ENCODE results near the gene GPLD1. TPM values are rescaled to one million over a fixed set of nuclear protein-coding genes. Genes with fewer than 3 reads are reported as not detected.

GPLD1 gene
- total and polyA plus RNA-seq, 4 donors: 0.45 to 3.8 (median 1.7) TPM

- no peak for DNase-seq
- Histone ChIP-seq H3K36me3 (ENCODE audit: control insufficient read depth in 4 of 4, insufficient read depth in 4 of 4, low read length in 4 of 4) (no peaks in the 10 kb centered on the region), H3K9me3 (ENCODE audit: control insufficient read depth in 4 of 4, insufficient read depth in 3 of 4, low read length in 3 of 4) (no peaks in the 10 kb centered on the region), H3K4me3 (no peak overlapping the region), H3K4me1 (ENCODE audit: control insufficient read depth in 5 of 5, insufficient read depth in 5 of 5, low read length in 5 of 5) (no peaks in the 10 kb centered on the region), H3K27me3 (ENCODE audit: control insufficient read depth in 3 of 3, insufficient read depth in 3 of 3, low read length in 2 of 3) (no peaks in the 10 kb centered on the region), H3K9ac (ENCODE audit: insufficient read depth in 1 of 2, low read length in 2 of 2) (no peak overlapping the region), H3K27ac (ENCODE audit: low read depth in 1 of 2, low read length in 1 of 2) (no peak overlapping the region)
- TF ChIP-seq CTCF (IDR thresholded peaks at IDR 0.05; ENCODE audit: control extremely low read depth, extremely low read depth): no peak
- 90 to 100% methylated on average over 1 of the region's 1 CpG for WGBS, 2 donors
- no peak for ATAC-seq (ENCODE audit: insufficient read depth, low FRiP score)
Observed at GRCh38 chr6:24382220-24382540, 107.2 kb downstream of the GPLD1 start.

- DNase-seq: no peak
- no peak overlapping the region for H3K9ac ChIP-seq (ENCODE audit: insufficient read depth in 1 of 2, low read length in 2 of 2)
- H3K36me3 ChIP-seq (ENCODE audit: control insufficient read depth in 4 of 4, insufficient read depth in 4 of 4, low read length in 4 of 4): no peaks in the 10 kb centered on the region
- no peaks in the 10 kb centered on the region for H3K9me3 ChIP-seq (ENCODE audit: control insufficient read depth in 4 of 4, insufficient read depth in 3 of 4, low read length in 3 of 4)
- no peak overlapping the region for H3K4me3 ChIP-seq
- no peaks in the 10 kb centered on the region for H3K27me3 ChIP-seq (ENCODE audit: control insufficient read depth in 3 of 3, insufficient read depth in 3 of 3, low read length in 2 of 3)
- no peak for ATAC-seq (ENCODE audit: insufficient read depth, low FRiP score)
- no peak overlapping the region for H3K27ac ChIP-seq (ENCODE audit: low read depth in 1 of 2, low read length in 1 of 2)
- WGBS, 2 donors: 97% methylated on average over 4 of the region's 4 CpGs
- H3K4me1 ChIP-seq (ENCODE audit: control insufficient read depth in 5 of 5, insufficient read depth in 5 of 5, low read length in 5 of 5): no peaks in the 10 kb centered on the region
- no peak for TF ChIP-seq CTCF (IDR thresholded peaks at IDR 0.05; ENCODE audit: control extremely low read depth, extremely low read depth)
Observed at GRCh38 chr6:24381476-24382219, 107.7 kb downstream of the GPLD1 start.

GRCh38 chr6:24378473-24379097 is 110.8 kb downstream of the GPLD1 start:
- no peaks in the 10 kb centered on the region for H3K4me1 ChIP-seq (ENCODE audit: control insufficient read depth in 5 of 5, insufficient read depth in 5 of 5, low read length in 5 of 5)
- H3K27ac ChIP-seq (ENCODE audit: low read depth in 1 of 2, low read length in 1 of 2): no peak overlapping the region
- no peak overlapping the region for H3K9ac ChIP-seq (ENCODE audit: insufficient read depth in 1 of 2, low read length in 2 of 2)
- no peak overlapping the region for H3K4me3 ChIP-seq
- 73 to 96% methylated on average over 1 of the region's 1 CpG for WGBS, 2 donors
- ATAC-seq (ENCODE audit: insufficient read depth, low FRiP score) (no peak), DNase-seq (no peak)
- H3K9me3 ChIP-seq (ENCODE audit: control insufficient read depth in 4 of 4, insufficient read depth in 3 of 4, low read length in 3 of 4): no peaks in the 10 kb centered on the region
- H3K27me3 ChIP-seq (ENCODE audit: control insufficient read depth in 3 of 3, insufficient read depth in 3 of 3, low read length in 2 of 3): no peaks in the 10 kb centered on the region
- TF ChIP-seq CTCF (IDR thresholded peaks at IDR 0.05; ENCODE audit: control extremely low read depth, extremely low read depth): no peak
- no peaks in the 10 kb centered on the region for H3K36me3 ChIP-seq (ENCODE audit: control insufficient read depth in 4 of 4, insufficient read depth in 4 of 4, low read length in 4 of 4)

Other genes starting within 250 kb of the GPLD1 start
- 10 to 100 TPM in 1 of 2 donors, 1 to 10 TPM in 1; 9.8 to 14.2 TPM for gene DCDC2, start 131.5 kb downstream of the GPLD1 start, total RNA-seq
- 1 to 10 TPM; 2.3 to 2.6 TPM for gene DCDC2, start 131.5 kb downstream of the GPLD1 start, polyA plus RNA-seq
- gene MRS2, start 86.6 kb downstream of the GPLD1 start, total RNA-seq: 10 to 100 TPM; 19.9 to 26.4 TPM
- 10 to 100 TPM; 13.6 to 15.7 TPM for gene MRS2, start 86.6 kb downstream of the GPLD1 start, polyA plus RNA-seq
- 10 to 100 TPM; 11.2 to 12.8 TPM for gene ALDH5A1, start 5.4 kb upstream of the GPLD1 start, total RNA-seq
- gene ALDH5A1, start 5.4 kb upstream of the GPLD1 start, polyA plus RNA-seq: 1 to 10 TPM; 3.1 to 7.7 TPM
- 1 to 10 TPM; 1.1 to 2.9 TPM for gene KIAA0319, start 156.6 kb upstream of the GPLD1 start, total RNA-seq
- gene KIAA0319, start 156.6 kb upstream of the GPLD1 start, polyA plus RNA-seq: under 1 TPM; 0.38 to 0.59 TPM
- gene TDP2, start 177.3 kb upstream of the GPLD1 start, total RNA-seq: 10 to 100 TPM; 36.8 to 56.8 TPM
- 10 to 100 TPM; 40.7 to 42.9 TPM for gene TDP2, start 177.3 kb upstream of the GPLD1 start, polyA plus RNA-seq
- 10 to 100 TPM in 1 of 2 donors, 1 to 10 TPM in 1; 4.7 to 14.1 TPM for gene ACOT13, start 177.5 kb upstream of the GPLD1 start, total RNA-seq
- 10 to 100 TPM; 14.6 to 59.3 TPM for gene ACOT13, start 177.5 kb upstream of the GPLD1 start, polyA plus RNA-seq
- 100 to 1,000 TPM in 1 of 2 donors, 10 to 100 TPM in 1; 71.8 to 123 TPM for gene C6orf62, start 229.6 kb upstream of the GPLD1 start, total RNA-seq
- 10 to 100 TPM; 79.3 to 80.9 TPM for gene C6orf62, start 229.6 kb upstream of the GPLD1 start, polyA plus RNA-seq

Measured in lung (tissue), 12 donors.